GM23338 (cell line): ENCODE measurements around the gene S100Z.

Experiments
- CREB1 ChIP-seq: fragments of 250-450 bp; sonication (Bioruptor Pico); IDR thresholded peaks from 2 replicates; pipeline ENCODE4 v1.5.0; 2020; ENCODE audit warnings: low read depth, mild to moderate bottlenecking, moderate library complexity
- CTCF ChIP-seq, 2 experiments: fragments of 200-600 bp in 1 of 2; sonication (generic) in 1 of 2; conservative IDR thresholded peaks; 2 replicates each; pipeline versions ENCODE4 v1.5.1 to v1.6.1; 2016 to 2017; ENCODE audit warnings: antibody characterized with exemption in 2 of 2, low read depth in 2 of 2, mild to moderate bottlenecking in 2 of 2, moderate library complexity in 1 of 2
- EZH2 ChIP-seq: fragments of 200-600 bp; sonication (generic); IDR thresholded peaks from one replicate; pipeline ENCODE4 v1.8.0; 2017; ENCODE audit warnings: antibody characterized with exemption, mild to moderate bottlenecking, low read depth; ENCODE audit not compliant: unreplicated experiment
- EZH2phosphoT487 ChIP-seq: fragments of 200-600 bp; sonication (generic); IDR thresholded peaks from one replicate; pipeline ENCODE4 v1.8.1; 2018; ENCODE audit warnings: antibody characterized with exemption; ENCODE audit not compliant: unreplicated experiment
- JUNB ChIP-seq: IDR thresholded peaks from one replicate; pipeline ENCODE4 v1.6.1; 2016; ENCODE audit warnings: antibody characterized with exemption; ENCODE audit not compliant: unreplicated experiment
- POLR2AphosphoS5 ChIP-seq: IDR thresholded peaks from 2 replicates; pipeline ENCODE4 v1.6.1; 2016; ENCODE audit warnings: antibody characterized with exemption, low read depth
- REST ChIP-seq: IDR thresholded peaks from one replicate; pipeline ENCODE4 v1.6.1; 2018; ENCODE audit warnings: antibody characterized with exemption; ENCODE audit not compliant: unreplicated experiment
- ZNF331 ChIP-seq: fragments of 250-450 bp; sonication (Bioruptor Pico); IDR thresholded peaks from 2 replicates; pipeline ENCODE4 v1.5.0; 2020; ENCODE audit warnings: low read depth, mild to moderate bottlenecking, moderate library complexity
- ZNF462 ChIP-seq: fragments of 250-450 bp; sonication (Bioruptor Pico); IDR thresholded peaks from 2 replicates; pipeline ENCODE4 v1.5.0; 2020; ENCODE audit warnings: mild to moderate bottlenecking, moderate library complexity

- TF ChIP-seq CTCF (conservative IDR thresholded peaks at IDR 0.05; ENCODE audit: low read depth in 2 of 2) (no peak), EZH2 (no peak), ZNF331 (CRISPR knock-in tag) (no peak), REST (no peak), POLR2AphosphoS5 (no peak), ZNF462 (CRISPR knock-in tag) (no peak), EZH2phosphoT487 (no peak), CREB1 (no peak), JUNB (no peak)
Measured at GRCh38 chr5:76896196-76896595, 46.4 kb downstream of the S100Z start.
